HG03280 (cell line): ENCODE measurements around the gene ARMC2.
"Not testable (repeated sequence)": the region's sequence is repeated elsewhere in the genome, so short reads cannot be mapped to it uniquely, and the experiment has no call there.

Experiments
- ATAC-seq: cut with Tn5 transposase; IDR thresholded peaks from one replicate; pipeline ENCODE4 v1.9.1; 2021; ENCODE audit warnings: mild to moderate bottlenecking, moderate library complexity; ENCODE audit not compliant: unreplicated experiment

Gene ARMC2

GRCh38 chr6:108948181-108948661 is 100.0 kb downstream of the ARMC2 start:
- no peak for ATAC-seq

GRCh38 chr6:108951351-108951953 is 103.2 kb downstream of the ARMC2 start:
- no peak for ATAC-seq

GRCh38 chr6:108952776-108953486 is 104.7 kb downstream of the ARMC2 start:
- no peak for ATAC-seq

GRCh38 chr6:108953681-108954080 is 105.5 kb downstream of the ARMC2 start:
- no peak for ATAC-seq

- ATAC-seq, result no peak
Observed at GRCh38 chr6:108955329-108955949, 107.2 kb downstream of the ARMC2 start.

GRCh38 chr6:108957221-108957620 is 109.0 kb downstream of the ARMC2 start:
- no peak for ATAC-seq

GRCh38 chr6:108958900-108959770 is 110.9 kb downstream of the ARMC2 start:
- ATAC-seq, result no peak

- ATAC-seq, result no peak
Observed at GRCh38 chr6:108959972-108960582, 111.9 kb downstream of the ARMC2 start.

- ATAC-seq, result no peak
Observed at GRCh38 chr6:108960601-108961000, 112.4 kb downstream of the ARMC2 start.

GRCh38 chr6:108961077-108961476 is 112.9 kb downstream of the ARMC2 start:
- ATAC-seq, result no peak

- no peak for ATAC-seq
Observed at GRCh38 chr6:108961985-108962384, 113.8 kb downstream of the ARMC2 start.

- no peak for ATAC-seq
Observed at GRCh38 chr6:108966251-108966650, 118.0 kb downstream of the ARMC2 start.

GRCh38 chr6:108966855-108967755 is 118.9 kb downstream of the ARMC2 start:
- no peak for ATAC-seq

- no peak for ATAC-seq
Observed at GRCh38 chr6:108968325-108969316, 120.4 kb downstream of the ARMC2 start.

GRCh38 chr6:108969776-108970175 is 121.6 kb downstream of the ARMC2 start:
- no peak for ATAC-seq

- no peak for ATAC-seq
Observed at GRCh38 chr6:108974201-108974600, 126.0 kb downstream of the ARMC2 start.

GRCh38 chr6:108978638-108979037 is 130.4 kb downstream of the ARMC2 start:
- not testable (repeated sequence) for ATAC-seq
